Peyer's patch (tissue), 4 donors: ENCODE measurements around the gene HAPLN1. TPM values are rescaled to one million over a fixed set of nuclear protein-coding genes. Genes with fewer than 3 reads are reported as not detected.

Experiments used
- DNase-seq, 3 donors: peaks; one replicate each; pipeline ENCODE4 v3.0.0-alpha.2; 2017 to 2019
- H3K27ac ChIP-seq, 4 donors: fragments of 200-600 bp; sonication (generic); one replicate each; pipeline ENCODE4 v1.5.1; 2016 to 2019
- H3K27me3 ChIP-seq, 2 donors: fragments of 200-600 bp; sonication (generic); one replicate each; pipeline ENCODE4 v1.5.1; 2019
- H3K36me3 ChIP-seq, 3 donors: fragments of 200-600 bp; sonication (generic); one replicate each; pipeline ENCODE4 v1.5.1; 2016 to 2019
- H3K4me1 ChIP-seq, 4 donors: fragments of 200-600 bp; sonication (generic); one replicate each; pipeline ENCODE4 v1.5.1; 2016 to 2019
- H3K4me3 ChIP-seq, 4 donors: fragments of 200-600 bp; sonication (generic); 1 replicate in 3 of 4; 2 replicates in 1 of 4; pipeline ENCODE4 v1.5.1; 2016 to 2019; ENCODE audit warnings: mild to moderate bottlenecking in 1 of 4
- H3K9me3 ChIP-seq, 4 donors: fragments of 200-600 bp; sonication (generic); one replicate each; pipeline ENCODE4 v1.5.1; 2016 to 2019; ENCODE audit warnings: mild to moderate bottlenecking in 1 of 4
- POLR2A ChIP-seq, 2 donors: fragments of 450-650 bp; IDR thresholded peaks; one replicate each; pipeline ENCODE4 v1.5.1; 2017; ENCODE audit warnings: antibody characterized with exemption in 2 of 2, mild to moderate bottlenecking in 2 of 2, moderate library complexity in 2 of 2
- total RNA-seq, 4 donors: library from RNA; depleted of rRNA; stranded (reverse); fragments of >200 nt; gene quantifications; one replicate each; pipeline ENCODE4 v1.1.0, GENCODE V29; 2016
- TF ChIP-seq, protein P1 (sequence below), 6 experiments: fragments of 450-650 bp in 4 of 6; fragments of 200-600 bp in 2 of 6; sonication (generic) in 1 of 6; IDR thresholded peaks; one replicate each; pipeline ENCODE4 v1.5.1; 2017 to 2019; ENCODE audit warnings: antibody characterized with exemption in 6 of 6, mild to moderate bottlenecking in 3 of 6, moderate library complexity in 1 of 6

The HAPLN1 gene
- total RNA-seq, 4 donors from 2014 or later: 0.13 to 1.7 (median 0.70) TPM; not detected in 1

DNA sequence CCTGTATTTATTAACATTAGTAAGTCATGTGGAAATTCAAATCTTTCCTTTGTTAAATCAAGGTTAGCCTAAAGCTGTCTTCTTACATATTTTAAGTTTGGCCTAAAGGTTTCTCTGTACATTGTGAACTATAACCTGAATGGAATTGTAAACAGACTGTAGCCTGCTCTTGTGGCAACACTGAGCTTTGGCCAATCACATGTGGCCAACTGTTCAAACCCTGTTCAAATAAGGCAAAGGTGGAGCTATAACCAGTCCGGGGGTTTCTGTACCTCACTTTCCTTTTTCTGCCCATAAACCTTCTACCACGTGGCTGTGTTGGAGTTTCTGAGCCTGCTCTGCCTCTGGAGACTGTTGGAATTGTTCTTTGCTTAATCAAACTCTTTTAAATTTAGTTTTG is 3.3 kb upstream of the HAPLN1 start:
- no peak for DNase-seq
- Histone ChIP-seq H3K27ac (no peak overlapping the region), H3K4me3 (no peak overlapping the region), H3K36me3 (no peaks in the 10 kb centered on the region), H3K9me3 (no peaks in the 10 kb centered on the region), H3K27me3 (no peaks in the 10 kb centered on the region), H3K4me1 (peaks cover 0 to 11% (median 4%) of the 10 kb centered on the region in 4 donors)
- TF ChIP-seq, protein P1, sequence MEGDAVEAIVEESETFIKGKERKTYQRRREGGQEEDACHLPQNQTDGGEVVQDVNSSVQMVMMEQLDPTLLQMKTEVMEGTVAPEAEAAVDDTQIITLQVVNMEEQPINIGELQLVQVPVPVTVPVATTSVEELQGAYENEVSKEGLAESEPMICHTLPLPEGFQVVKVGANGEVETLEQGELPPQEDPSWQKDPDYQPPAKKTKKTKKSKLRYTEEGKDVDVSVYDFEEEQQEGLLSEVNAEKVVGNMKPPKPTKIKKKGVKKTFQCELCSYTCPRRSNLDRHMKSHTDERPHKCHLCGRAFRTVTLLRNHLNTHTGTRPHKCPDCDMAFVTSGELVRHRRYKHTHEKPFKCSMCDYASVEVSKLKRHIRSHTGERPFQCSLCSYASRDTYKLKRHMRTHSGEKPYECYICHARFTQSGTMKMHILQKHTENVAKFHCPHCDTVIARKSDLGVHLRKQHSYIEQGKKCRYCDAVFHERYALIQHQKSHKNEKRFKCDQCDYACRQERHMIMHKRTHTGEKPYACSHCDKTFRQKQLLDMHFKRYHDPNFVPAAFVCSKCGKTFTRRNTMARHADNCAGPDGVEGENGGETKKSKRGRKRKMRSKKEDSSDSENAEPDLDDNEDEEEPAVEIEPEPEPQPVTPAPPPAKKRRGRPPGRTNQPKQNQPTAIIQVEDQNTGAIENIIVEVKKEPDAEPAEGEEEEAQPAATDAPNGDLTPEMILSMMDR (IDR thresholded peaks at IDR 0.05): no peak
- no peak for TF ChIP-seq POLR2A (IDR thresholded peaks at IDR 0.05)

DNA sequence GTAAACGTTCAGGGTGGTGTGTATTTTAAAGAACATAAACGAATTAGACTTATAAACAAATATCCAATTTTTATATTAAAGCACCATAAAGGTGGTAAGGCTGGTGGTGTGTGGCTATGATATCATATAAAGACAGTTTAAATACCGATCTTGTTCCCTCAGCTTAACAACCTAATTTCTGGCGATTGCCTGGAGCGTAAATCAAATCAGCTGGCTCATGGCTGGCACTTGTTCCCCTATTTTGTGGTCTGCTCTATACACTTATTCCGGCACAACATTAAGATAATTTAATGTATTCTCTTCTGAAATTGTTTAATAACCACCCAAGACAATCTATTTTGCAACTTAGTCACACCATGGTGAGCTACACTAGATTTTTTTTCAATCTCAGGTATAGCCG is 2.4 kb upstream of the HAPLN1 start:
- no peak for DNase-seq
- no peak overlapping the region for H3K4me3 ChIP-seq
- H3K27ac ChIP-seq: no peak overlapping the region
- no peaks in the 10 kb centered on the region for H3K9me3 ChIP-seq
- H3K4me1 ChIP-seq: peaks cover 0 to 11% (median 4%) of the 10 kb centered on the region in 4 donors
- no peaks in the 10 kb centered on the region for H3K27me3 ChIP-seq
- TF ChIP-seq POLR2A (IDR thresholded peaks at IDR 0.05): no peak
- TF ChIP-seq, protein P1 (IDR thresholded peaks at IDR 0.05): no peak
- no peaks in the 10 kb centered on the region for H3K36me3 ChIP-seq

DNA sequence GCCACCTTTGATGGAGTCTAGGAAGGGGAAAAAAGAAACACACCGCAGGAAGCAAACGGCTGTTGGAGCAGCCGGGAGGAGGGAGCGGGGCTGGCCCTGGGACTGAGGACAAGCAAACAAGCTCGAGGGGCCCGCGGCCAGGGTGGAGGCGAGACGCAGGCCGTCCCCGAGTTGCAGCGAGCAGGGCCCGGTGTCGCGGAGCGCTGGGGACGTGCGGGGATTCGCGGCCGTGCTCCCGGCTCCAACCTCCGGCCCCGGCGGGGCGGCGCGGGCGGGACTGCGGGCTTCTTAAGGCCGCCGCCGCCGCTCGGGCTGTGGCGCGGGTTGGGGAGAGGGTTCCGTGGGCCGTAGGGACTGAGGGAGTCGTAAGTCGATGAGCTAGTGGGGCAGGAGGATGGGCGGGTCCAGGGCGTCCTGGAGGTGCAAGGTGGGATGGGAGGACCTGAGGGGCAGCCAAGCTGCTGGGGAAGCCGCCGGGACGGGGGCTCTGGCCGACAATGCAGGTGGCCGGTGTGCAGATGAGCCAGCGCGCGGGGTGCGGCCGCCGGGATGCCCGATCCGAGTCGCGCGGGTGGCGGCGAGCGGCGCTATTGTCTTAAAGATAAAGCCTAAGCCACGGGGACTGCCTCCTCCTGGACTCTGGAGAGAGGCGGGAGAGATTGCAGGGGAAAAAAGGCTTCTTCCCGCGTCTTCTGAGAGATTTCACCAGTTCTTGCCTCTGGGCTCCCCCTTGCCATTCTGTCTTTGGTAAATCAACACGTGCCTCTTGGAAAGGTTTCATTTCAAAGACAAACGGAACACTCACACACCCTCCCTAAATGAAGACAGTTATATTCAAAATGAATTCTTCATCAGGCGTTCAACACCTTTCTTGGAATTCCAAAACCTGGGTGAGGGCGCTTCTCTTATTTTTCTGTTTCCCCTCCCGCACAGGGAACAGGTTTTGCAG is 1.6 kb upstream of the HAPLN1 start:
- Histone ChIP-seq H3K27me3 (no peaks in the 10 kb centered on the region), H3K4me1 (peaks cover 0 to 11% (median 4%) of the 10 kb centered on the region in 4 donors), H3K4me3 (peak overlapping the region; percentile 30 to 57 (median 41)), H3K9me3 (no peaks in the 10 kb centered on the region), H3K36me3 (no peaks in the 10 kb centered on the region), H3K27ac (peak overlapping the region in 2 of 4 donors; percentile 35 to 56)
- DNase-seq: peak in 2 of 3 donors; percentile 74 to 80
- TF ChIP-seq, protein P1 (IDR thresholded peaks at IDR 0.05): peak in 4 of 6 experiments; percentile 19 to 51 (median 44)
- TF ChIP-seq POLR2A (IDR thresholded peaks at IDR 0.05): no peak

DNA sequence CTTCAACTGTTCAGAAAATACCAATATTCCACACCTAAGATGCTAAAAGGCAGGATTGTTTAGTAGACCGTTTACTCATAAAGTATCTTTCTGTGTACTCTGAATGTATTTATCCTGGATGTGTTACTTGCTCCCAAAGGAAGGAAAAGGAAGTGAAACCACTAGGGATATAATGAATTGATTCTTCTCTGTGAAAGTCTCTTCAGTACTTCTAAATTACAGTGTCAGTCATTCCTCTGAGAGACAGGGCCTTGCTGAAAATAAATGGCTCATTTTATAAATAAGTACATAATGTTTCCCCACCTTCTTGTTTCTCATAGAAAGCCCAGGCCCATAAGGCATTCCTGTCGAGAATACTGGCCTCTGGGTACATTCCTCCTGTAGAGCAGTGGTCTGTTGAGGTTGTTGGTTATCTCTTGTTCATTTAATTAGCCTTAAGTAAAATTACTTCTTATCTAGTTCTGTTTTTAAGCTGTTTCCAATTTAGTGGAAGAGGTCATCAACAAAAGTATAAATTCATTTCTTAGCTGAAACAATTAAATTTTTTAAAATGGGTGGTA is 1.6 kb downstream of the HAPLN1 start:
- no peak overlapping the region for H3K27ac ChIP-seq
- TF ChIP-seq, protein P1 (IDR thresholded peaks at IDR 0.05): no peak
- TF ChIP-seq POLR2A (IDR thresholded peaks at IDR 0.05): no peak
- H3K4me3 ChIP-seq: no peak overlapping the region
- no peaks in the 10 kb centered on the region for H3K36me3 ChIP-seq
- DNase-seq: no peak
- H3K9me3 ChIP-seq: no peaks in the 10 kb centered on the region
- H3K4me1 ChIP-seq: peaks cover 0 to 11% (median 4%) of the 10 kb centered on the region in 4 donors
- H3K27me3 ChIP-seq: no peaks in the 10 kb centered on the region

DNA sequence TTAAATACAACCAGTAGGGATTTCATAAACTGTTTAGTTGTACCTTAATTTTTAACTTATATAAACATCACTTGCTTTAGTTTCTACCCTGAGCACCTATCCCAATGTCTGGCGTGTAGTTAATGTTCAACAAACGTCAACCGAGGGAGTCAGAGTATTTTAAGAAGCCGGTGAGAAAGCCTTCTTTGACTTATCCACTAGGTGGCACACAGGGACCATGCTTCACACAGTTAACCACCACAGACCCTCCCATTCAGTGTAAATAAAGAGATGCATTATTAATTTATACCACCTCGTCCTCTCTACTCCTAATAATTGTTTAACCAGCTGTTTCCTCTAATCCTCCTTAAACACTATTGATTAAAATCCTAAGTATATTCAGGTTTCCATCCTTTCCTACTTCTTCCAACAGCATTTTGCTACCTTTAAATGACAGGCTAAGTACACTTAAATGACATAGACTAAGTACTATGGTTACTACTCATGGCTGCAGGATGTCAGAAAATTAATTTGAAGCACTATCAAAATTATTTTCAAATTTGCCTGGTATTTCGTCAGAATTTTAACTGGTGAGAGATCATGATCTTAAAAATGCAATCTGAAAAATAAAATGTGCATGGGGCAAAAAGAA is 2.3 kb downstream of the HAPLN1 start:
- no peak overlapping the region for H3K27ac ChIP-seq
- no peaks in the 10 kb centered on the region for H3K27me3 ChIP-seq
- H3K4me1 ChIP-seq: peaks cover 0 to 11% (median 4%) of the 10 kb centered on the region in 4 donors
- TF ChIP-seq POLR2A (IDR thresholded peaks at IDR 0.05): no peak
- TF ChIP-seq, protein P1 (IDR thresholded peaks at IDR 0.05): peak in 5 of 6 experiments; percentile 47 to 89 (median 83)
- H3K36me3 ChIP-seq: no peaks in the 10 kb centered on the region
- no peaks in the 10 kb centered on the region for H3K9me3 ChIP-seq
- peak in 1 of 3 donors; percentile 74 for DNase-seq
- H3K4me3 ChIP-seq: no peak overlapping the region
